HepG2 (cell line): ENCODE measurements around the gene MDH2. TPM values are rescaled to one million over a fixed set of nuclear protein-coding genes. Genes with fewer than 3 reads are reported as not detected.

ENCODE experiments used
- EHMT2 ChIP-seq: fragments of 200-600 bp; sonication (generic); IDR thresholded peaks from 2 replicates; pipeline ENCODE4 v1.7.0; 2017; ENCODE audit warnings: antibody characterized with exemption, low read depth, low read length, borderline replicate concordance
- GATAD1 ChIP-seq: IDR thresholded peaks from 2 replicates; pipeline ENCODE4 v1.6.1; 2016; ENCODE audit warnings: missing genetic modification reagents, missing compliant biosample characterization
- HIC2 ChIP-seq: sonication (generic); formaldehyde crosslinking; IDR thresholded peaks from 2 replicates; pipeline ENCODE4 v1.9.0; 2022; ENCODE audit warnings: low read depth, missing genetic modification reagents
- ISX ChIP-seq: sonication (generic); formaldehyde crosslinking; conservative IDR thresholded peaks from 2 replicates; pipeline ENCODE4 v1.5.0; 2020; ENCODE audit warnings: missing genetic modification reagents
- JUNB ChIP-seq: sonication (generic); formaldehyde crosslinking; IDR thresholded peaks from 2 replicates; pipeline ENCODE4 v1.8.0; 2022; ENCODE audit warnings: missing genetic modification reagents, mild to moderate bottlenecking, borderline replicate concordance
- KDM5A ChIP-seq: fragments of 200-600 bp; sonication (generic); IDR thresholded peaks from 2 replicates; pipeline ENCODE4 v1.7.0; 2018; ENCODE audit warnings: antibody characterized with exemption, mild to moderate bottlenecking, low read length, borderline replicate concordance
- MXI1 ChIP-seq: IDR thresholded peaks from 3 replicates; pipeline ENCODE4 v1.6.1; 2012; ENCODE audit warnings: low read depth, low read length, inconsistent platforms, borderline replicate concordance
- NFIC ChIP-seq: IDR thresholded peaks from 2 replicates; pipeline ENCODE4 v1.6.1; 2012; ENCODE audit warnings: mild to moderate bottlenecking, low read length, inconsistent platforms
- PHF21A ChIP-seq: sonication (generic); formaldehyde crosslinking; IDR thresholded peaks from 2 replicates; pipeline ENCODE4 v1.5.0; 2020; ENCODE audit warnings: mild to moderate bottlenecking, missing genetic modification reagents
- PRDM4 ChIP-seq: sonication (generic); formaldehyde crosslinking; IDR thresholded peaks from 2 replicates; pipeline ENCODE4 v1.9.0; 2021; ENCODE audit warnings: missing genetic modification reagents, borderline replicate concordance
- SAP130 ChIP-seq: IDR thresholded peaks from 2 replicates; pipeline ENCODE4 v1.6.1; 2016; ENCODE audit warnings: low read depth
- SP2 ChIP-seq: sonication (generic); formaldehyde crosslinking; IDR thresholded peaks from 2 replicates; pipeline ENCODE4 v1.5.1; 2020; ENCODE audit warnings: mild to moderate bottlenecking, missing genetic modification reagents
- SRY ChIP-seq: sonication (generic); formaldehyde crosslinking; IDR thresholded peaks from 2 replicates; pipeline ENCODE4 v1.8.0; 2022; ENCODE audit warnings: mild to moderate bottlenecking, missing genetic modification reagents
- STAG1 ChIP-seq: sonication (generic); formaldehyde crosslinking; IDR thresholded peaks from 2 replicates; pipeline ENCODE4 v1.4.0; 2020; ENCODE audit warnings: missing genetic modification reagents
- TARDBP ChIP-seq: sonication (generic); formaldehyde crosslinking; IDR thresholded peaks from 2 replicates; pipeline ENCODE4 v1.8.0; 2022; ENCODE audit warnings: mild to moderate bottlenecking, missing genetic modification reagents
- TEAD2 ChIP-seq: sonication (generic); formaldehyde crosslinking; IDR thresholded peaks from 2 replicates; pipeline ENCODE4 v1.9.0; 2021; ENCODE audit warnings: missing genetic modification reagents
- WIZ ChIP-seq: sonication (generic); formaldehyde crosslinking; IDR thresholded peaks from 2 replicates; pipeline ENCODE4 v1.5.1; 2020; ENCODE audit warnings: mild to moderate bottlenecking, missing genetic modification reagents
- ZBTB1 ChIP-seq: sonication (generic); formaldehyde crosslinking; IDR thresholded peaks from 2 replicates; pipeline ENCODE4 v1.4.0; 2020; ENCODE audit warnings: missing genetic modification reagents, borderline replicate concordance
- ZFP36L2 ChIP-seq: sonication (generic); formaldehyde crosslinking; IDR thresholded peaks from 2 replicates; pipeline ENCODE4 v1.4.0; 2020; ENCODE audit warnings: missing genetic modification reagents
- ZSCAN9 ChIP-seq: IDR thresholded peaks from 2 replicates; pipeline ENCODE4 v1.6.1; 2016; ENCODE audit warnings: borderline replicate concordance
- polyA plus RNA-seq, 8 experiments: library from polyadenylated mRNA; depleted of rRNA in 3 of 8; stranded (reverse) in 7 of 8; unstranded in 1 of 8; fragments of >200 nt; fragmentation: Illumina TruSeq in 4 of 8; extraction: Trizol in 4 of 8; gene quantifications; 2 replicates each; pipeline versions ENCODE4 v1.2.1 to v1.2.3, GENCODE V29; 2011 to 2016; ENCODE audit warnings: low read depth in 4 of 8, missing spikeins in 1 of 8, mixed read lengths in 1 of 8; ENCODE audit not compliant: insufficient read depth in 1 of 8
- total RNA-seq, 5 experiments: library from RNA; depleted of rRNA; stranded (reverse); fragments of >200 nt; fragmentation: Illumina TruSeq; extraction: Trizol; gene quantifications; 2 replicates each; pipeline ENCODE4 v1.2.3, GENCODE V29; 2016; ENCODE audit warnings: low read depth in 1 of 5
- TF ChIP-seq, protein P1 (sequence below): sonication (generic); formaldehyde crosslinking; IDR thresholded peaks from 2 replicates; pipeline ENCODE4 v1.5.1; 2020; ENCODE audit warnings: mild to moderate bottlenecking, missing genetic modification reagents, borderline replicate concordance

Gene MDH2
- total and polyA plus RNA-seq, 2 of the 13 experiments (the other 11 are each of a cell fraction or from before 2014, with no cell fraction given) = 81.4 to 90.3 TPM

DNA sequence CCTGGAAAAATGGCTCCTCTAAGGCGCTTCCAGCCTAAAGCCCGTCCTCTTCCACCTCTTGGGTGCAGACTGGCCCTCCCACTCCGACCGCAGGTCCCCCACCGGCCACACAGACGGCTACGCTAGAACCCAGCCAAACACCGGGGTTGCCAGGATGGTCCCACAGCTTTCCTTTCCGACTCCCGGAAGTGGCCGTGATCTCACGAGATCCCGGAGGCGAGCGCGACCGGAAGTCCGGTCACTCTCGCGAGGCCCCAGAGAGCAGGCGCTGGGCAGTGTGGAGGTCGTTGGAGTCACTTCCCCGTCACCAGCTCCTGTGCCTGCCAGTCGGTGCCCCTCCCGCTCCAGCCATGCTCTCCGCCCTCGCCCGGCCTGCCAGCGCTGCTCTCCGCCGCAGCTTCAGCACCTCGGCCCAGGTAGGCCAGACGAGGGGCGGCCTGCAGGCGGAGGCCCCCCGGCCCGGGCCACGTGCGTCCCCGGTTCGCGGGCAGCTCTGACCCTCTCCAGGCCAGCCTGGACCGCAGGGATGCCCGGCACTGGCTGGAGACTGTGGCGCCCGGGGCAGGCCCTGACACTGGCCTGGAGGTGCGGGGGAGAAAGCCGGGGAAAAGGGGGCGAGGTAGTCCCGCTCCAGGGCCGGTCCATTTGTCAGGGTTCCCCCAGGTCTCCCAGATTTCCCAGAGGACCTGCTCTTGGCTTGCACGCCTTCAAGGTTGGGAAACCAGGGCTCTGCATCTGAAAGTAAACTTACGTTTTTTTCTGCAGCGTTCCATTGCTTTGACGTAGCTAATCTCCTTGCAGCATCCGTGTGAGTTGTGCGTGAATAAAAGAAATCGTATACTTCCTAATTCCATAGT lies at the start of gene MDH2, which contains the start of gene STYXL1 (continued):
- TF ChIP-seq MXI1 = peak; percentile 98; the same call in 2 of the 3 replicates
- peak; percentile 82 for TF ChIP-seq HIC2 (CRISPR knock-in tag)
- no peak for TF ChIP-seq EHMT2
- TF ChIP-seq, protein P1, sequence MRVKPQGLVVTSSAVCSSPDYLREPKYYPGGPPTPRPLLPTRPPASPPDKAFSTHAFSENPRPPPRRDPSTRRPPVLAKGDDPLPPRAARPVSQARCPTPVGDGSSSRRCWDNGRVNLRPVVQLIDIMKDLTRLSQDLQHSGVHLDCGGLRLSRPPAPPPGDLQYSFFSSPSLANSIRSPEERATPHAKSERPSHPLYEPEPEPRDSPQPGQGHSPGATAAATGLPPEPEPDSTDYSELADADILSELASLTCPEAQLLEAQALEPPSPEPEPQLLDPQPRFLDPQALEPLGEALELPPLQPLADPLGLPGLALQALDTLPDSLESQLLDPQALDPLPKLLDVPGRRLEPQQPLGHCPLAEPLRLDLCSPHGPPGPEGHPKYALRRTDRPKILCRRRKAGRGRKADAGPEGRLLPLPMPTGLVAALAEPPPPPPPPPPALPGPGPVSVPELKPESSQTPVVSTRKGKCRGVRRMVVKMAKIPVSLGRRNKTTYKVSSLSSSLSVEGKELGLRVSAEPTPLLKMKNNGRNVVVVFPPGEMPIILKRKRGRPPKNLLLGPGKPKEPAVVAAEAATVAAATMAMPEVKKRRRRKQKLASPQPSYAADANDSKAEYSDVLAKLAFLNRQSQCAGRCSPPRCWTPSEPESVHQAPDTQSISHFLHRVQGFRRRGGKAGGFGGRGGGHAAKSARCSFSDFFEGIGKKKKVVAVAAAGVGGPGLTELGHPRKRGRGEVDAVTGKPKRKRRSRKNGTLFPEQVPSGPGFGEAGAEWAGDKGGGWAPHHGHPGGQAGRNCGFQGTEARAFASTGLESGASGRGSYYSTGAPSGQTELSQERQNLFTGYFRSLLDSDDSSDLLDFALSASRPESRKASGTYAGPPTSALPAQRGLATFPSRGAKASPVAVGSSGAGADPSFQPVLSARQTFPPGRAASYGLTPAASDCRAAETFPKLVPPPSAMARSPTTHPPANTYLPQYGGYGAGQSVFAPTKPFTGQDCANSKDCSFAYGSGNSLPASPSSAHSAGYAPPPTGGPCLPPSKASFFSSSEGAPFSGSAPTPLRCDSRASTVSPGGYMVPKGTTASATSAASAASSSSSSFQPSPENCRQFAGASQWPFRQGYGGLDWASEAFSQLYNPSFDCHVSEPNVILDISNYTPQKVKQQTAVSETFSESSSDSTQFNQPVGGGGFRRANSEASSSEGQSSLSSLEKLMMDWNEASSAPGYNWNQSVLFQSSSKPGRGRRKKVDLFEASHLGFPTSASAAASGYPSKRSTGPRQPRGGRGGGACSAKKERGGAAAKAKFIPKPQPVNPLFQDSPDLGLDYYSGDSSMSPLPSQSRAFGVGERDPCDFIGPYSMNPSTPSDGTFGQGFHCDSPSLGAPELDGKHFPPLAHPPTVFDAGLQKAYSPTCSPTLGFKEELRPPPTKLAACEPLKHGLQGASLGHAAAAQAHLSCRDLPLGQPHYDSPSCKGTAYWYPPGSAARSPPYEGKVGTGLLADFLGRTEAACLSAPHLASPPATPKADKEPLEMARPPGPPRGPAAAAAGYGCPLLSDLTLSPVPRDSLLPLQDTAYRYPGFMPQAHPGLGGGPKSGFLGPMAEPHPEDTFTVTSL = no peak
- TF ChIP-seq SRY = peak; percentile 90
- TF ChIP-seq ZSCAN9 (CRISPR knock-in tag) = peak; percentile 71; the same call in 1 of the 2 replicates
- TF ChIP-seq NFIC = no peak
- no peak for TF ChIP-seq WIZ (CRISPR knock-in tag)
- TF ChIP-seq ZFP36L2 = no peak
- TF ChIP-seq ISX (CRISPR knock-in tag) = peak; percentile 81; the same call in 1 of the 2 replicates
- TF ChIP-seq SAP130 (CRISPR knock-in tag) = peak; percentile 97
- peak; percentile 78 for TF ChIP-seq TARDBP (CRISPR knock-in tag)
- no peak for TF ChIP-seq JUNB
- no peak for TF ChIP-seq TEAD2 (CRISPR knock-in tag)
- TF ChIP-seq PHF21A = no peak
- TF ChIP-seq STAG1 (CRISPR knock-in tag) = no peak
- TF ChIP-seq ZBTB1 (CRISPR knock-in tag) = no peak
- peak; percentile 98 for TF ChIP-seq GATAD1 (CRISPR knock-in tag)
- TF ChIP-seq SP2 (CRISPR knock-in tag) = peak; percentile 66
- peak; percentile 93 for TF ChIP-seq KDM5A
- no peak for TF ChIP-seq PRDM4 (CRISPR knock-in tag)
